ENCODE data around the gene SSU72.
"Not testable (repeated sequence)": the region's sequence is repeated elsewhere in the genome, so short reads cannot be mapped to it uniquely, and the experiment has no call there.

Gene SSU72

GRCh38 chr1:1556961-1557360, 17.7 kb downstream of the SSU72 start:
- DNase-seq, result not testable (repeated sequence)

GRCh38 chr1:1556505-1556904, 18.2 kb downstream of the SSU72 start:
- no peak for DNase-seq

GRCh38 chr1:1554926-1555915, 19.4 kb downstream of the SSU72 start:
- no peak for DNase-seq

DNA sequence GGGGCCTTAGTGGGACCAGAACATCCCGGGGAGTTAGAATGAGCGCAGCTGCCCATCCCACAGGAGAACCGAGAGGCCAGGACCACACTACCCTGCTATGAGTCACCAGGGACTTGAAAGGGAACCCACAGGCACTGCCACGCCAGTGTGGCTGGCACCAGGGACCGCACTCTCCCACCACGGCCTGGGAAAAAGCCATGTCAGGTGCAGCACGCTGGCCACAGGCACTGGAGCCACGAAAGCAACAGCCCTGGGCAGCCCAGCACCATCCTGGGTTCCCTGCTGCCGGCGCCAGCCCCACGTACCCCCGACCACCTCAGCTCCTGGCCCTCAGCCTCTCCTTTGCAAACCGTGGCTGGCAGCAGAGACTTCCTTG, 20.1 kb downstream of the SSU72 start:
- no peak for DNase-seq

DNA sequence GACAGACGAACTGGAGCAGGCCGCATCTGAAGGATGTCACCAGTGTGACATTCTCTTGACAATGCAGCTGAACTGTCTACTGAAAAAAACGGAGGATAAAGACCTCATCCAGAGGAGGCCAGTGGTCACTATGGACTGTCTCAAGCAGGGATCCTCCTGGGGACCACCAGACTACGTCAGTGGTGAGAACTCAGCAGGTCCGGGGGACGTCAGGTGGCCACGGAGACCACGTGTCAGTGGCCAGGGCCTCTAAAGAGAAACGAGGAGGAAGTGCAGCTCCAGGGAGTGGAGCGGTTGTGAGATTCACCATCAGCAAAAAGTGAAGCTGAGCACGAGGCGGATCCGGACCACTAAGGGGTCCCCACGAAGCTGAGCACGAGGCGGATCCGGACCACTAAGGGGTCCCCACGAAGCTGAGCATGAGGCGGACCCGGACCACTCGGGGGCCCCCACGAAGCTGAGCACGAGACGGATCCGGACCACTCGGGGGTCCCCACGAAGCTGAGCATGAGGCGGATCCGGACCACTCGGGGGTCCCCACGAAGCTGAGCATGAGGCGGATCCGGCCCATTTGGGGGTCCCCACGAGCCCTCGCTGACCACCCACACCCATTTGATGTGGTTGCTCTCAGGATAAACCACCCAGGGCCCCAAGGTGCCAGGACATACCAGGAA, 20.7 kb downstream of the SSU72 start:
- no peak for DNase-seq

- DNase-seq, result no peak
These were observed 22.4 kb downstream of the SSU72 start for GRCh38 chr1:1552263-1552639.

GRCh38 chr1:1551524-1552262, 23.0 kb downstream of the SSU72 start:
- DNase-seq, result no peak

DNA sequence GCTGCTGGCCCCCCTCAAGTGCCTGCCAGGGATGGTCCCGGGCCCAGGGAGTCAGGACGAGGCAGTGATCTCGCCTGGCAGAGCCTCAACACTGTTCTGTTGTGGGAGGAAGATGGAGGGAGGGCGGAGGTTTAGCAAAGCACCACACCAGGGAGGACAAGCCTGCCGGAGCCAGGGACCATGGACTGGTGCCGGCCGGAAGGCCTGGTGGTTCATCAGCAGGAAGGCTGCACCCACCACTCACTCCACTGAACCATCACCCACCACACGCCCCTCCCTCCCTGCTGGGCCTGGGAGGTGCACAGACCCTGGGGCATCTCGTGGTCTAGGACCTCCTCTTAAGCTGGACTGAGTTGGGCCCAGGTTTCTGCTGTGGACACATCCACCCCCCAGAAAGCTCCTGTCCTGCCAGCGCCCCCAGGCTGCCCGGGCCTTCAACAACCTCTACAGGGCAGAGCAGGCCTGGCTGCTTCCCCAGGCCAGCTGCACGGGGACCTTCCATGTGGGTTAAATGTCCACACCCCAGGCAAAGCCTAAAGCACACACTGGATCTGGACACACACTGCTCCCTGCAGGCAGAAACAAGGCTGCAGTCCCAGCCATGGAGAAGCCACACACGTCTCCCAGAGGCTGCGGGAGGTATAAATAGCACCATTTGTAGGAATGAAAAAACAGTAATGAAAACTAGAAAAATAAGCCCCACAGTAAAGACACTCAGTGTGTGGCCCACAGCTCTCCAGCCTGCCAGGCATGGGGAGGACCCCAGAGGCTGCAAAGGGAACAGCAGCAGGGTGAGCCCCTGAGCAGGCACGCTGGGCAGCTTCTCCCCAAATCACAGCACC, 23.9 kb downstream of the SSU72 start:
- no peak for DNase-seq

DNA sequence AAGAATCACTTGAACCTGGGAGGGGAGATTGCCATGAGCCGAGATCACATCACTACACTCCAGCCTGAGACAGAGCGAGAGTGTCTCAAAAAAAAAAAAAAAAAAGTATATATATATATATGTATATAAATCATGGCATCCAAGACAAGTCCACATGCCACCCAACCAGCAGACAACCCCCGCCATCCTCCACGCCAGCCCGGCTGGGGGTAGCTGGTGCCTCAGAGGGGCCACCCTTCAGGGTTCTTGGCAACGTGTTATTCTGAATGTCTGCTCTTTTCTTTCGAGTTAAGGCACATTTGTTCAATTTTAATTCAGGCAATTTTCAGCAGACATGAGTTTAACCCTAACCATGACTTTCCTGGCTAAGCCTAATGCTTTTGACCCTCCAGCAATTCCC, 24.6 kb downstream of the SSU72 start:
- DNase-seq, result no peak

DNA sequence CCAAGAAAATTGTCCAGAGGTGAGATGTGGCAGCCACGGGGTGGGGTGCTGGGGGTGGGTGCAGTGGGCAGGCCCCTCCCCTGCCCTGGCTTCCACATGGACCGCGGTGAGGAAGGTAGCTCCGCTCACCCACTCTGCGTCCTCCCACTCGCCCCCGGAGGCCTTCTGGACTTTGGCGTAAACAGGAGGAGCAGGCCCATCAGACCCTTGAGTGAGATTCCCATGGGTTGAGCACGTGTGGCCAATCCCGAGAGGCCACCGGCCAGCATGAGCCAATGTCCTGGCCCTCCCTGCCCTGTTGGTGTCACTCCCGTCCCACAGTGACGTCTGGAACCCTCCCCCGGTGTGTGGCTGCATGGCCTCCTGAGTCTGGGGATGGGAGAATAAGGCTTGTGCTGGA, 26.1 kb downstream of the SSU72 start:
- DNase-seq, result no peak

- no peak for DNase-seq
These were observed 27.2 kb downstream of the SSU72 start for GRCh38 chr1:1547476-1547875.

- no peak for DNase-seq
These were observed 27.7 kb downstream of the SSU72 start for GRCh38 chr1:1547011-1547410.

DNA sequence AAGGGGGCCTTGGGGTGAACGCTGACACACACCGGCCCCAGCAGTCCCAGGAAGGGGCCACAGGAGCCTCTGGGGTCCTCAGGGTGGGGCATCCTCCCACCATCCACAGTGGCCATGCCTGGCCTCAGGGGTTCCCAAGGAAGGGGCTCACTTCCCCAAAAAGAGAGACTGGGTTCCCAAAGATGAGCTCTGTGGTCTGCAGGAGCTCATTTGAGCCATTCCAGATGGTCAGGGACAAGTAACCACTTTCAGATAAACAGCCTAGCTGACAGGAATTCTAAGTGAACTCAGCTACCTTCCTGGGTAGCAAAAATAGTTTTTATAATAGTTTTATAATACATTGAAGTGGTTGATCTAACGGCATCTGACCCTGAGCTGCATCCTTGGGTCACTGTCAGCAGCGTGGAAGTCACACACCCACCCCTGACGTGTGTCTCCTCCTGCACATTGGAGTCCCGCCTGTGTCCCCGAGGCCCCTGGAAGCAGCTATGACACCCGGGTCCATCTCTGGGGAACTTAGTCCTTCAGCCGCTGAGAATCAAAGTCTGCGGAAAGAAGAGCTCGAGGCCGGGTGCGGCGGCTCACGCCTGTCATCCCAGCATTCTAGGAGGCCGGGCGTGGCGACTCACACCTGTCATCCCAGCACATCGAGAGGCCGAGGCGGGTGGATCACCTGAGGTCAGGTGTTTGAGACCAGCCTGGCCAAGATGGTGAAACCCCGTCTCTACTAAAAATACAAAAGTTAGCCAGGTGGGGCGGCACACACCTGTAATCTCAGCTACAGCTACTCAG, 28.5 kb downstream of the SSU72 start:
- no peak for DNase-seq

DNA sequence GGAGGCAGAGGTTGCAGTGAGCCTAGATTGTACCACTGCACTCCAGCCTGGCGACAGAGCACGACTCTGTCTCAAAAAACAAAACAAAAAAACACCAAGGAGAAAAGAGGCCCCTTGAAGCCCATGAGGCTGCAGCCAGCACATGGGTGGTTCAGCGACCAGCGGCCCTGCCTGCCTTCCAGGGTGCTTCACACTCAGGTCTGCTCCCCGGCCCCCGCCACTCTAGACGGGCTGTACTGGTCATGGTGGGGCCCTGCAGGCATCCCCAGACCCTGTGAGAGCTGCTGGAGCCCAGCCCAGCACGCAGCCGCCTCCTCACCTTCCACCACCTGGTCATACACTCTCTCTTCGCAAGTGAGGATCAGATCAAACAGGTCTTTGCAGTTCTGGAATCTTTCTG, 30.1 kb downstream of the SSU72 start:
- DNase-seq, result no peak

- DNase-seq, result no peak
These were observed 31.0 kb downstream of the SSU72 start for GRCh38 chr1:1543706-1544099.

DNA sequence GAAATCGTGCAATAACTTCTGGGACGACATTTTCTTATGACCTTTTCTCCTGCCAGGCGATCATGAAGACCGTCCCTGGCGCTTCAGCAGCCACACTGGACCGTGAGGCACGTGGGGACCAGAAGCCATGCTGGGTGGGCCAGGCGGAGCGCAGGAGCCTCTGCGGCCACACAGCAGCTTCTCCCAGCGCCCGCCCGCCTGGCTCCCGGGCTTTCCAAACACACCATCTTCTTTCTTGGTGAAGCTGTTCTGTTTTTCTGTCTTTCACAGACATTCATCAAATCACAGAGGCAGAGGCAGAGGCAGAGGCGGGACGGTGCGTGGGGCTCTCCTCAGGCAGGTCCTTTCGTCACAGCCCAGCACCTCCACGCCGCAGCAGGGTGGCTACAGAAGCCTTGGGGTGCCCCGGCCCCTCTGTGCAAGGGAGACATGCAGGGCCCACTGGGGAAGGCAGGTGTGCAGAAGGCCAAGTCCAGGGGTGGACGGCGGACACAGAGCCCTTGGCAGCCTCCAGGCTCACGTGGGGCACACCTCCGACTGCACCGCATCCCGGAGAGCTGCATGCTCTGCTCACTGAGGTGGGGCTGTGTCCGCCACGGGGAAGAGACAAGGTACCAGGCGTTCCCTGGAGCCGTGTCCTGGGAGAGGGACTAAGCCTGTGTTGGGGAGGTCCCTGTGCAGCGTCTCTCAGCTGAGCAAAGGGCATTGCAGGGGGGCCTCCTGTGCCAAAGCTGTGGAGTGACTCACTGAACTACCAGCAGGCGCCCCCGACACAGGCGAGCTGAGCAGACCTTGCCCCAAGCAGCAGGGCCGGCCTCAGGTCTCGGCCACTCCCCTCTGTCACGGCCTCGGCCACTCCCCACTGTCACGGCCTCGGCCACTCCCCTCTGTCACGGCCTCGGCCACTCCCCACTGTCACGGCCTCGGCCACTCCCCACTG, 31.6 kb downstream of the SSU72 start:
- no peak for DNase-seq

DNA sequence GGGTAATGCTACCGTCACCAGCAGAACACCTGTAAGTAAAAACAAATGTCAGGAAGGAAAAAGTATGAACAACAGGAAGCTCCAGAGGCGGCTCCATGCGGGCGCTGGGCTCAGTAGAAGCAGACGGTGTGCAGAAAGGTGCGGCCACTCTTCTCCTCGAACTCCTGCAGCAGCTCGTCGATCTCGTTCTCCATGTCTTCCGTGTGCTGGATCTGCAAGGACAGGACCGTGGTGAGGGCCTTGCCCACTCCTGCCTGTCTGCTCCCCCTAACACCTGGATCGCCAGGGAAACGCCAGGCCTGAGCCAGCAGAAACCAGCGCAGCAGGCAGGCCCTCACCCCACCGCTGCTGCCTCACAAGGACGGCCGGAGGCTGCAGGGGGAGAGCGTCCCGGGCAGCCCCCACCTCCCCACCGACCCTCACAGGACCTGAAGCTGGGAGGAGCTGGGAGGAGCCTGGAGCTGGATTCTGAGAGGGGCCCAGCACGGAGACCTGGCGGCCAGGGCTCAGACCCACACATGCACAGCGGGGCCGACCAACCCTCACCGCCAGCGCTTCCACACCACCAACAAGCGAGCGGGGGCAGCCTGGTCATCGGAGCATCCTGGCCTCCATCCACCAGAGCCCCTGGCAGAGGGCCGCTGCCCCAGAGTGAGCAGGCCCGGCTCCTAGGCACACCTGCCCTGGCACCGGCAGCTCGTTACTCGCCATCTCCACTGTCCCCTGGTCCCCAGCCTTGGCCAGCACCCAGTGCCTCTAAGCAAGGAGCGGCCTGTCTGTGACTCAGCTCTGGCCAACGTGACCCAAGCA, 32.5 kb downstream of the SSU72 start:
- no peak for DNase-seq

- DNase-seq, result no peak
These were observed 33.6 kb downstream of the SSU72 start for GRCh38 chr1:1540818-1541628.
